Liver (tissue), 9 donors: ENCODE measurements around the gene BCL2L1. TPM values are rescaled to one million over a fixed set of nuclear protein-coding genes. Genes with fewer than 3 reads are reported as not detected.

Source experiments
- DNase-seq: peaks from one replicate; pipeline ENCODE4 v3.0.0-alpha.2; 2017; ENCODE audit warnings: low spot score
- H3K27ac ChIP-seq, 2 donors: one replicate each; pipeline ENCODE4 v1.7.0; 2013; ENCODE audit warnings: inconsistent platforms in 2 of 2, low read length in 2 of 2, control low read depth in 1 of 2, low read depth in 1 of 2, mild to moderate bottlenecking in 1 of 2
- H3K27me3 ChIP-seq, 4 donors: one replicate each; pipeline versions ENCODE4 v1.6.1 to v1.7.0; 2013; ENCODE audit warnings: low read length in 3 of 4, inconsistent platforms in 1 of 4, mild to moderate bottlenecking in 1 of 4, moderate library complexity in 1 of 4; ENCODE audit not compliant: control insufficient read depth in 4 of 4, insufficient read depth in 4 of 4
- H3K36me3 ChIP-seq, 4 donors: one replicate each; pipeline versions ENCODE4 v1.6.1 to v1.7.0; 2013; ENCODE audit warnings: low read length in 3 of 4, mild to moderate bottlenecking in 3 of 4, low read depth in 1 of 4, moderate library complexity in 1 of 4; ENCODE audit not compliant: control insufficient read depth in 4 of 4, insufficient read depth in 3 of 4
- H3K4me1 ChIP-seq, 4 donors: one replicate each; pipeline versions ENCODE4 v1.6.1 to v1.7.0; 2013; ENCODE audit warnings: low read length in 3 of 4, mild to moderate bottlenecking in 3 of 4, moderate library complexity in 1 of 4; ENCODE audit not compliant: control insufficient read depth in 4 of 4, insufficient read depth in 4 of 4
- H3K4me3 ChIP-seq, 3 donors: one replicate each; pipeline versions ENCODE4 v1.6.1 to v1.7.0; 2013; ENCODE audit warnings: low read length in 3 of 3, control low read depth in 1 of 3, low read depth in 1 of 3, mild to moderate bottlenecking in 1 of 3
- H3K9ac ChIP-seq, 2 donors: one replicate each; pipeline ENCODE4 v1.7.0; 2013; ENCODE audit warnings: low read length in 2 of 2, mild to moderate bottlenecking in 2 of 2, moderate library complexity in 2 of 2, control low read depth in 1 of 2, low read depth in 1 of 2
- H3K9me3 ChIP-seq, 4 donors: one replicate each; pipeline versions ENCODE4 v1.6.1 to v1.7.0; 2013; ENCODE audit warnings: low read length in 3 of 4; ENCODE audit not compliant: control insufficient read depth in 4 of 4
- ATF3 ChIP-seq: IDR thresholded peaks from 2 replicates; pipeline ENCODE4 v1.6.1; 2016; ENCODE audit warnings: antibody characterized with exemption
- CTCF ChIP-seq: fragments of 150-350 bp; IDR thresholded peaks from 2 replicates; pipeline ENCODE4 v1.5.1; 2017; ENCODE audit warnings: improper control_type of control experiment, low read depth, low read length; ENCODE audit not compliant: missing input control
- EGR1 ChIP-seq, 2 donors: IDR thresholded peaks; 2 replicates each; pipeline ENCODE4 v1.6.1; 2016 to 2018; ENCODE audit warnings: antibody characterized with exemption in 2 of 2, low read depth in 2 of 2
- FOXA2 ChIP-seq: IDR thresholded peaks from 2 replicates; pipeline ENCODE4 v1.6.1; 2016; ENCODE audit warnings: antibody characterized with exemption
- HNF4A ChIP-seq, 2 donors: conservative IDR thresholded peaks; 2 replicates each; pipeline ENCODE4 v1.6.1; 2016; ENCODE audit warnings: antibody characterized with exemption in 2 of 2, mild to moderate bottlenecking in 2 of 2
- HNF4G ChIP-seq: IDR thresholded peaks from 2 replicates; pipeline ENCODE4 v1.6.1; 2016; ENCODE audit warnings: antibody characterized with exemption
- JUND ChIP-seq, 2 donors: IDR thresholded peaks; 2 replicates each; pipeline ENCODE4 v1.6.1; 2016; ENCODE audit warnings: antibody characterized with exemption in 2 of 2
- MAX ChIP-seq: IDR thresholded peaks from 2 replicates; pipeline ENCODE4 v1.6.1; 2016; ENCODE audit warnings: antibody characterized with exemption
- NR2F2 ChIP-seq: IDR thresholded peaks from 2 replicates; pipeline ENCODE4 v1.6.1; 2016; ENCODE audit warnings: antibody characterized with exemption
- RAD21 ChIP-seq, 2 donors: IDR thresholded peaks; 2 replicates each; pipeline ENCODE4 v1.6.1; 2016; ENCODE audit warnings: antibody characterized with exemption in 2 of 2, mild to moderate bottlenecking in 2 of 2
- REST ChIP-seq: IDR thresholded peaks from 2 replicates; pipeline ENCODE4 v1.6.1; 2016; ENCODE audit warnings: antibody characterized with exemption, mild to moderate bottlenecking
- RXRA ChIP-seq, 2 donors: IDR thresholded peaks; 2 replicates each; pipeline ENCODE4 v1.6.1; 2017 to 2018; ENCODE audit warnings: antibody characterized with exemption in 2 of 2, mild to moderate bottlenecking in 1 of 2
- SP1 ChIP-seq: IDR thresholded peaks from 2 replicates; pipeline ENCODE4 v1.6.1; 2018; ENCODE audit warnings: antibody characterized with exemption, mild to moderate bottlenecking
- TAF1 ChIP-seq: conservative IDR thresholded peaks from 2 replicates; pipeline ENCODE4 v1.6.1; 2016; ENCODE audit warnings: antibody characterized with exemption, mild to moderate bottlenecking
- YY1 ChIP-seq: IDR thresholded peaks from 2 replicates; pipeline ENCODE4 v1.6.1; 2016; ENCODE audit warnings: antibody characterized with exemption, mild to moderate bottlenecking
- ZBTB33 ChIP-seq: IDR thresholded peaks from 2 replicates; pipeline ENCODE4 v1.6.1; 2016; ENCODE audit warnings: antibody characterized with exemption
- WGBS: extraction: QIAGEN DNeasy Blood & Tissue Kit; methylation state at CpG from one replicate; pipeline ENCODE4 v1.1.7; 2013; 5-methylcytosine and 5-hydroxymethylcytosine counted together
- polyA plus RNA-seq, 2 donors: library from polyadenylated mRNA; stranded (reverse) in 1 of 2; unstranded in 1 of 2; fragments of 200-250 nt in 1 of 2; fragments of >200 nt in 1 of 2; fragmentation: Nextera tagmentation in 1 of 2; extraction: Ambion mirVana in 1 of 2; gene quantifications; one replicate each; pipeline versions ENCODE4 v1.2.1 to v1.2.3, GENCODE V29; 2013 to 2015
- total RNA-seq, 2 donors: library from RNA; depleted of rRNA; stranded (reverse); fragments of >200 nt; gene quantifications; one replicate each; pipeline ENCODE4 v1.2.3, GENCODE V29; 2014
- donor health status: healthy.
- donor health status: healthy.
- donor health status: healthy.
- donor health status: healthy.
- donor health status: healthy.

Gene BCL2L1
- total and polyA plus RNA-seq, 4 donors = 29.7 to 124 (median 46.0) TPM

- WGBS = 82% methylated on average over 6 of the region's 6 CpGs
- peaks cover 0 to 6% (median 1%) of the 10 kb centered on the region in 4 donors for H3K4me1 ChIP-seq
These were observed 105.1 kb downstream of the BCL2L1 start for GRCh38 chr20:31617432-31618104.

GRCh38 chr20:31615416-31615815, 107.3 kb downstream of the BCL2L1 start:
- no peak for DNase-seq
- Histone ChIP-seq H3K27ac (no peak overlapping the region), H3K27me3 (no peaks in the 10 kb centered on the region), H3K4me3 (no peak overlapping the region), H3K9me3 (no peaks in the 10 kb centered on the region), H3K9ac (no peak overlapping the region), H3K36me3 (no peaks in the 10 kb centered on the region), H3K4me1 (peaks cover 6 to 27% (median 15%) of the 10 kb centered on the region in 4 donors)
- WGBS = 88% methylated on average over 8 of the region's 8 CpGs
- TF ChIP-seq CTCF = no peak
- TF ChIP-seq MAX = no peak
- no peak for TF ChIP-seq FOXA2
- TF ChIP-seq YY1 = no peak
- no peak for TF ChIP-seq EGR1 (IDR thresholded peaks at IDR 0.05; ENCODE audit: low read depth in 2 of 2)
- TF ChIP-seq TAF1 = no peak
- no peak for TF ChIP-seq NR2F2
- no peak for TF ChIP-seq JUND (IDR thresholded peaks at IDR 0.05)
- no peak for TF ChIP-seq SP1
- TF ChIP-seq ATF3 = no peak
- TF ChIP-seq RAD21 (IDR thresholded peaks at IDR 0.05) = no peak
- TF ChIP-seq HNF4A (conservative IDR thresholded peaks at IDR 0.05) = no peak
- no peak for TF ChIP-seq ZBTB33
- no peak for TF ChIP-seq RXRA (IDR thresholded peaks at IDR 0.05)

More at GRCh38 chr20:31617432-31618104, 105.1 kb downstream of the BCL2L1 start:
- H3K27ac ChIP-seq = no peak overlapping the region
- TF ChIP-seq ATF3 = no peak
- TF ChIP-seq FOXA2 = no peak
- TF ChIP-seq YY1 = no peak
- no peak for TF ChIP-seq JUND (IDR thresholded peaks at IDR 0.05)
- no peak for TF ChIP-seq HNF4A (conservative IDR thresholded peaks at IDR 0.05)
- TF ChIP-seq SP1 = no peak
- TF ChIP-seq TAF1 = no peak
- no peak for TF ChIP-seq RAD21 (IDR thresholded peaks at IDR 0.05)
- TF ChIP-seq HNF4G = no peak
- no peak for TF ChIP-seq REST
- DNase-seq = no peak
- H3K36me3 ChIP-seq = no peaks in the 10 kb centered on the region
- H3K4me3 ChIP-seq = no peak overlapping the region
- no peak overlapping the region for H3K9ac ChIP-seq
- no peaks in the 10 kb centered on the region for H3K9me3 ChIP-seq
- H3K27me3 ChIP-seq = no peaks in the 10 kb centered on the region
